Measurements from ENCODE around the gene PPM1B.

DNA sequence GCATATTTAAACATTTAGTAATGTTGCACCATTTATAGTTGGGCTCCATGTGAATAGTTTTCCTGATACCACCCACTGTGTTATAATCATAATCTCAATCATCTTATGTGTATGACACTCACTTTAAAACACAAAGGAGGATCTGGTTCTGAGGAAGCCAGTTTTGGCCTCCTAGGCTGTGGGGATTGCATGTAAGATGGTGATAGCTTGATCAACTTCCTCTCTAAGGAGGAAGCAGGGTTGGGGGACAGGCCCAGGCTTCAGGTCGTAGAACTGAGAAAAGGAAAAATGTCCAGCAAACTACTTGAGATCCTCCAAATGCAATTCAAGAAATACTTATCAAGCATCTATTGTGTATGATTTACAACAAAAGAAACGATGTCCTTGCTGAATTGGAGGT, 4.9 kb upstream of the PPM1B start:
- TF ChIP-seq FOXA1 (IDR thresholded peaks at IDR 0.05): no peak
- TF ChIP-seq FOXK2 (IDR thresholded peaks at IDR 0.05): no peak
- TF ChIP-seq ARNT (IDR thresholded peaks at IDR 0.05): no peak
- TF ChIP-seq SUZ12 (IDR thresholded peaks at IDR 0.05): no peak
- TF ChIP-seq BHLHE40 (IDR thresholded peaks at IDR 0.05; ENCODE audit: borderline replicate concordance): no peak
- no peak for TF ChIP-seq LEF1 (IDR thresholded peaks at IDR 0.05; ENCODE audit: borderline replicate concordance)
- no peak for TF ChIP-seq TARDBP (IDR thresholded peaks at IDR 0.05)
- no peak for TF ChIP-seq FOXM1 (IDR thresholded peaks at IDR 0.05; ENCODE audit: borderline replicate concordance)
- TF ChIP-seq HDGF (IDR thresholded peaks at IDR 0.05; ENCODE audit: borderline replicate concordance): no peak
